ENCODE results near the gene TMC8.
"Not testable (repeated sequence)": the region's sequence is repeated elsewhere in the genome, so short reads cannot be mapped to it uniquely, and the experiment has no call there.

The TMC8 gene

GRCh38 chr17:78130437-78131101 lies at the start of gene TMC8:
TSS of gene TMC8 (plus strand) at chr17:78130771. CDS start at chr17:78131589, 818 bp downstream.
- no peak for DNase-seq

- DNase-seq = no peak
Measured at GRCh38 chr17:78081551-78081950, 49.0 kb upstream of the TMC8 start.

DNA sequence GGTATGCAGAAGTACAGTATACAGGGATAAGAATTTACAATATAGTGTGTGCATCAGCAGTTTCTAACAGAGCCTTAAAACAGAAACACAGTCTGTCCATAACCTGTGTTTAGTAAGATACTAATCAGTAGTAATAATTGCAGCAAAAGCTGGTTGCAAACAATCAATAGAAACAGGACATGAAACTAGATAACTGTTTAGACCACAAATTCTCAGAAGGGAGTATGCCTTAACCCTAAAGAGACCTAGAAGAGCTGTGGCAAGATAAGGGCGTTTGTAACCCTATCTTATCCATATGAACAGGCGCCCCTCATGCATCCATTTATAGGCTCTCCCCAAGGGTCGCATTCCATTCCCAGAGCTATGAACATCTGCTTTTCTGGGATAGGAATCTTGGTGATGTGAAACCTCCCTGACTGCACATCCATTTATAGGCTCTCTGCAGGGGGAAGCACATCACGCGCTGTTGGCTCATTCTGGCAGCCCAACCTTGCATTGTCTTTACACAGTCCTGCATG lies 48.2 kb upstream of the TMC8 start:
- not testable (repeated sequence) for DNase-seq

GRCh38 chr17:78082988-78083387 lies 47.6 kb upstream of the TMC8 start:
- no peak for DNase-seq

- DNase-seq = no peak
Measured at GRCh38 chr17:78086740-78087139, 43.8 kb upstream of the TMC8 start.

DNA sequence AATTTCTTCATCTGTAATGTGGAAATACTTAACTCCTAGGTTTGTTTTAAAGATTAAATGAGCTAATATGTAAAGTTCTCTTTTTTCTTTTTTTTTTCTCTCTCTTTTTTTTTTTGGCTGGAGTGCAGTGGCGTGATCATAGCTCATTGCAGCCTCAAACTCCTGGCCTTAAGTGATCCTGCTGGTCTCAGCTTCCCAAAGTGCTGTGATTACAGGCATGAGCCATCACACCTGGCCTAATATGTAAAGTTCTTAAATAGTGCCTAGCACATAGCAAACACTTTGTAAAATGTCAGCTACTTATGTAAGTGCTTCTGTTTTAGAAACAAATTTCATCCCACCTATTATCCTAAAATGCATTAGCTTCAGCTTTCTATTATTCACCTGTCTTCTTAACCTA lies 42.0 kb upstream of the TMC8 start:
- DNase-seq = no peak

- no peak for DNase-seq
Measured at GRCh38 chr17:78089576-78090281, 40.8 kb upstream of the TMC8 start.

- no peak for DNase-seq
Measured at GRCh38 chr17:78092794-78093324, 37.7 kb upstream of the TMC8 start.

- DNase-seq = no peak
Measured at GRCh38 chr17:78095035-78095434, 35.5 kb upstream of the TMC8 start.

GRCh38 chr17:78096093-78096492 lies 34.5 kb upstream of the TMC8 start:
- no peak for DNase-seq

DNA sequence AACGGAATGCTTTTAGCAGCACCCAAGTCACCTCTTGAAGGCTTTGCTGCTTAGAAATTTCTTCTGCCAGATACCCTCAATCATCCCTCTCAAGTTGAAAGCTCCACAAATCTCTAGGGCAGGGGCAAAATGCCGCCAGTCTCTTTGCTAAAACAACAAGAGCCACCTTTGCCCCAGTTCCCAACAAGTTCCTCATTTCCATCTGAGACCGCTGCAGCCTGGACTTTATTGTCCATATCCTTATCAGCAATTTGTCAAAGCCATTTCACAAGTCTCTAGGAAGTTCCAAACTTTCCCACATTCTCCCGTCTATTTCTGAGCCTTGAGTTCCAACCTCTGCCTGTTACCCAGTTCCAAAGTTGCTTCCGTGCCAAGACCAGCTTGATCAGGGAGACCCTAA lies 29.5 kb upstream of the TMC8 start:
- DNase-seq = no peak

GRCh38 chr17:78101542-78101941 lies 29.0 kb upstream of the TMC8 start:
- DNase-seq = no peak

GRCh38 chr17:78103311-78103710 lies 27.3 kb upstream of the TMC8 start:
- no peak for DNase-seq

DNA sequence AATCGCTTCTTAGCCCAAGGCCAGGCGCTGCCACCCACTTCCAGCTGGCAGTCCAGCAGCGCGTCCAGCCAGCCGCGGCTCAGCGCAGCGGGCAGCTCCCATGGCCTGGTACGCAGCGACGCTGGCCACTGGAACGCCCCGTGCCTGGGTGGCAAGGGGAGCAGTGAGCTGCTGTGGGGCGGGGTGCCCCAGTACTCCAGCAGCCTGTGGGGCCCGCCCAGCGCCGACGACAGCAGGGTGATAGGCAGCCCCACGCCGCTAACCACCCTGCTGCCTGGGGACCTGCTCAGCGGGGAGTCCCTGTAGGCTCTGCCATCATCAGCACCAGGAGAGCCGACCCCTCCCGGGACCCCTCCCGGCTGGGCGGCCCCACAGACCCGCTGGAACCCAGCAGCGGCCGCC lies 26.0 kb upstream of the TMC8 start:
- no peak for DNase-seq

GRCh38 chr17:78105101-78105500 lies 25.5 kb upstream of the TMC8 start:
- DNase-seq = no peak

- no peak for DNase-seq
Measured at GRCh38 chr17:78105551-78105950, 25.0 kb upstream of the TMC8 start.

DNA sequence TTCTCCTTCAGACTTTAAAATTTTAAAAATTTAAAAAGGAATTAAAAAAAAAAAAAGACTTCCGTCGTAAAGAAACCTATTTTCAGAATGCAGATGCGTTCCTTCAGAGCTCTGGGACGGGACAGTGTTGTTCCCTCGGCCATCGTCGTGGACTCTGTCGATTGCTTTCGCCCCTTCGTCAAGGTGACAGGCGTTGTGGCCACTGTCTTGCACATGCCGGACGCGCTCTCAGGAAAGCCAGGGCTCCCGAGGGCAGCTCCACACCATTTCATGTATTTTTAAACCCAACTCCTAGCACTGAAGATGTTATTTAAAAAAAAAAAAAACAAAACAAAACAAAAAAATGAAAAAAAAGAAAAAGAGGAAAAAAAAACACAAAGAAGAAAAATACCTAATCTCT lies 24.4 kb upstream of the TMC8 start:
- DNase-seq = no peak

DNA sequence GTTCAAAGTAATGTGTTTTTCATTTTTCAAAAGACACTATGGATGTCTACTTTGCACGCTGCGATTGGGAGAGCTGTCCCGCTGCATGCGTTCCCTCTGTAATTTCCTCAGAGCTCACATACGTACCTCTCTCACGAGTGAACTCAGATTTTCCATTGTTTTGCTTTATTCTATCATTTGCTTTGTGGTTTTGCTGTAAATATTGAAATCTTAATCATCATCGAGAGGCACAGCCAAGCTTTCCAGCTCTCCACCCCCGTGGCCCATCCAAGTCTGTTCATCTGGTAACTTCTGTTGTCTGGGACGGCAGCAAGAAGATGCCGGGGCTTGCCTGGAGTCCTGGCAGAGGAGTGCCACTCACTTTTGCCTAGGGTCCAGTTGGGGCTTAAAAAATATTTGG lies 23.1 kb upstream of the TMC8 start:
- no peak for DNase-seq

DNA sequence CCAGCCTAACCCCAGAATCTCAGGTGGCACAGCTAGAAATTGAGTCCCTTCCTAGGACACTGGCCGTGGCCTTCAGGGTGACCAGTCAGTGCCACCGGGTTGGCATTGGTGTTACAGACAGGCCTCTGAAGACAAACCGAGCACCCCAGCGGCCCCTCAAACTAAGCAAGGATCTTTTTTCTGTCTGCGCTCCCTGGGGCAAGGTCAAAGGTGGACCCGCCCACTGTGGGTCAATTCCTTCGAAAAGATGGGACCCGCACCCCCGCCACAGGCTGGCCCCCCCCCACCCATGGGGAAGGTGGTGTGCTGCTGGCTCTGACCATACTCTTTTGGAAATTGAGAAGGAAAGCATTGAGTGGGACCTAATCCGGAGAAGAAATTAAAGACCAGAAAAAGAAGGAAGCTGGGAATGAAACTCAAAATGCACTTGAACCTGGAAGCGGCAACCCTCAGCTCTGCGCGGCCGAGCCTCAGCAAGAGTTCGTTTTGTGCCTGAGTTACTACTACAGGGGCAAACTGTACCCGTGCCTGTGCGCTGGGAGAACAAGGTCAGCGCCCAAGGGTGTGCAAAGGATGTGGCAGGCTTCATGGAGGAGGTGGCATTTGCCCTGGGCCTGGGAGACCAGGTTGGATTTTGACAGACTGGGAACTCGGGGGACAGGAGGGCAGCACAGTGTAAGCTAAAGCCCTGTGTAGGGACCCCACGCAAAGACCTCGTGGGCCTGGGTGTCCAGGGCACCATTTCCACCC lies 22.4 kb upstream of the TMC8 start:
- no peak for DNase-seq

DNA sequence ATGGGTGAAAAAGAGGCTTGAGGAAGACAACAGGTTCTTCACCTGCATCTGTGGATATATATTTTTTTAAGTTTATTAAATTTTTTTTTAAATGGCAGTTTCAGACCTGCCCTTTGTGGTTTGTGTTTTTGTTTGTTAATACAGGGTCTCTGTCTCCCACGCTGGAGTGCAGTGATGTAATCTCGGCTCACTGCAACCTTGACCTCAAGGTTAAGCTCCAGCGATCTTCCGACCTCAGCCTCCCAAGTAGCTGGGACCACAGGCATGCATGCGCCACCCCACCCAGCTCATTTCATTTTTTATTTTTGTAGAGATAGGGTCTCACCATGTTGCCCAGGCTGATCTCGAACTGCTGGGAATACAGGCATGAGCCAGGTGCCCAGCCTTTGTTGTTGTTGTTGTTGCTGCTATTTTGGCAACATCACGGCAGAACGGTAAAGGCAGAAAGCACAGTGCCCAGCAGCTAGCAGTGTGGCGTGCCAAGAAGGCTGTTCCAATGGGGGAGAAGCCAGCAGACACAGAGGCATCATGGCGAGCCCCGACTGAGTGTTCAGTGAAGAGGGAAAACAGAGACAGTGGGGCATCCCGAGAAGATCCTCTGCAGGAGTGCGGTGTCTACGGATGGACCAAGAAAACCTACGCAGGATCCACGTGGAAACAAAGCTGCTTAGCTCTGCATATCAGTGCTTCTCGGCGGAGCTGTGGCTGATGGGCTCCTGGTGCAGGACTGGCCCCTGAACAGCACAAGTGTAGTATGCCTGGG lies 21.7 kb upstream of the TMC8 start:
- no peak for DNase-seq

DNA sequence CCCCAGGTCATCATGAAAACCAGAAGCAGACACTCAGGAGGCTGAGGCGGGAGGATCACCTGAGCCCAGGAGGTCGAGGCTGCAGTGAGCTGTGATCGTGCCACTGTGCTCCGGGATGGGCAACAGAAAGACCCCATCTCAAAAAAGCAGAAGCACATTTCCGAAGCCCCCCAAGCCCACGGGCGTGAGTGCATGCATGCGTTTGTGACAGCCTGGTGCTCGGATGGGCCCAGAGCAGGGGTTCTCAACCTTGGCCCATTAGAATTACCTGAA lies 21.1 kb upstream of the TMC8 start:
- no peak for DNase-seq

DNA sequence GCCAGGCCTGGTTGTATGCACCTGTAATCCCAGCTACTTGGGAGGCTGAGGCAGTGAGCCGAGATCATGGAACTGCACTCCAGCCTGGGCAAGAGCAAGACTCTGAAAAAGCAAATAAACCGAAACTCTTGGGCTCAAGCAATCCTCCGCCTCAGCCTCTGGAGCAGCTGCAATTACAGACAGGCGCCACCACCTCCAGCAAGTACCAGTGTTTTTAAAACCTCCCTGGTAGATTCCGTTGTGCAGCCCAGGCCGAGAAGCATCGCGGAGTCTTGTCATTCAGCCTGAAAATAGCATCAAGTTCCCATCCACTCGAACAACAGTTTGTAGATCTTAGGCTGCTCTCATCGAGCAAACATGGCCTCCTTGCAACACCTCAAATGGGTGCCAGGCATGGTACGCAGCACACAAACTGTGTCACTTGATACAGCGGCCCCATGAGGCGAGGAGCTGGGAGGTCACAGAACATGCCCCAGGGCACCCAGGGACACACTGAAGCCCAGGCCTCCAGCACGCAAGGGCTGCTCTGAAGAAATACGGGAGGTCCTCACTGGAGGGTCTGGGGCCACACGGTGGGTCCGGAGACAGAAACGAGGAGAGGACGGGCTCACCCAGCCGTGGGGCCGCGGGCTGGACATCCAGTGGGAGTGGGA lies 20.1 kb upstream of the TMC8 start:
- no peak for DNase-seq

Measured in NCI-H2107 (cell line).